Epithelial cell of proximal tubule (primary cell): ENCODE results near the gene STK38L. TPM values are rescaled to one million over a fixed set of nuclear protein-coding genes. Genes with fewer than 3 reads are reported as not detected.

ENCODE experiments used
- DNase-seq: peaks from one replicate; pipeline ENCODE4 v3.0.0-alpha.2; 2011; ENCODE audit warnings: low read depth
- H3K4me3 ChIP-seq: 2 replicates; pipeline ENCODE4 v1.5.1; 2011; ENCODE audit warnings: low read depth, mild to moderate bottlenecking, low read length
- total RNA-seq: library from RNA; depleted of rRNA; stranded (reverse); fragments of >200 nt; gene quantifications from 2 replicates; pipeline ENCODE4 v1.2.3, GENCODE V29; 2015
- TF ChIP-seq, protein P1 (sequence below): conservative IDR thresholded peaks from 2 replicates; pipeline ENCODE4 v1.5.1; 2012; ENCODE audit warnings: low read depth, mild to moderate bottlenecking, low read length

STK38L gene
- total RNA-seq, 1 donor from 2014 or later: 14.9 TPM

- TF ChIP-seq, protein P1, sequence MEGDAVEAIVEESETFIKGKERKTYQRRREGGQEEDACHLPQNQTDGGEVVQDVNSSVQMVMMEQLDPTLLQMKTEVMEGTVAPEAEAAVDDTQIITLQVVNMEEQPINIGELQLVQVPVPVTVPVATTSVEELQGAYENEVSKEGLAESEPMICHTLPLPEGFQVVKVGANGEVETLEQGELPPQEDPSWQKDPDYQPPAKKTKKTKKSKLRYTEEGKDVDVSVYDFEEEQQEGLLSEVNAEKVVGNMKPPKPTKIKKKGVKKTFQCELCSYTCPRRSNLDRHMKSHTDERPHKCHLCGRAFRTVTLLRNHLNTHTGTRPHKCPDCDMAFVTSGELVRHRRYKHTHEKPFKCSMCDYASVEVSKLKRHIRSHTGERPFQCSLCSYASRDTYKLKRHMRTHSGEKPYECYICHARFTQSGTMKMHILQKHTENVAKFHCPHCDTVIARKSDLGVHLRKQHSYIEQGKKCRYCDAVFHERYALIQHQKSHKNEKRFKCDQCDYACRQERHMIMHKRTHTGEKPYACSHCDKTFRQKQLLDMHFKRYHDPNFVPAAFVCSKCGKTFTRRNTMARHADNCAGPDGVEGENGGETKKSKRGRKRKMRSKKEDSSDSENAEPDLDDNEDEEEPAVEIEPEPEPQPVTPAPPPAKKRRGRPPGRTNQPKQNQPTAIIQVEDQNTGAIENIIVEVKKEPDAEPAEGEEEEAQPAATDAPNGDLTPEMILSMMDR: no peak
- no peak overlapping the region for H3K4me3 ChIP-seq
- DNase-seq: no peak
These were observed 111.9 kb downstream of the STK38L start for GRCh38 chr12:27355979-27356378.

- DNase-seq: no peak
- H3K4me3 ChIP-seq: no peak overlapping the region
- TF ChIP-seq, protein P1: no peak
These were observed 115.7 kb downstream of the STK38L start for GRCh38 chr12:27359578-27360340.

DNA sequence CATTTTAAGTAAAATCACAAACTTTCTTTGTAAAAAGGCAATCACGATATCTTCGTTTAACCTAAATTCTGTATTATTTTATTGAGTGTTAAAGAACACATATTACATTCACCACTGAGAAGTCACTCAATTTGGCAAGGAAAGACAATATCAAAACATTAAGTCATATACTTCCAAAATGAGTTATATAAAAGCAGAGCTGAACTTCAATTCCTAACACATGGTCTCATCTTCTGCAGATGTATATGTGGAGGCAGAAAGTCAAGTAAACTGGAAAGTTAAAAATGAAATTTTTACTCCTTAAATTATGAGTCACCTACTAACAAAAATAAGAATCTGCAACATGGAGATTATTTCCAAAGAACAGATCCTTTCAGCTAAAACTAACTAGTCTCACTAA lies 117.3 kb downstream of the STK38L start:
- DNase-seq: no peak
- TF ChIP-seq, protein P1: no peak
- H3K4me3 ChIP-seq: no peak overlapping the region

GRCh38 chr12:27366621-27367020 lies 122.5 kb downstream of the STK38L start:
- no peak overlapping the region for H3K4me3 ChIP-seq
- TF ChIP-seq, protein P1: no peak

DNA sequence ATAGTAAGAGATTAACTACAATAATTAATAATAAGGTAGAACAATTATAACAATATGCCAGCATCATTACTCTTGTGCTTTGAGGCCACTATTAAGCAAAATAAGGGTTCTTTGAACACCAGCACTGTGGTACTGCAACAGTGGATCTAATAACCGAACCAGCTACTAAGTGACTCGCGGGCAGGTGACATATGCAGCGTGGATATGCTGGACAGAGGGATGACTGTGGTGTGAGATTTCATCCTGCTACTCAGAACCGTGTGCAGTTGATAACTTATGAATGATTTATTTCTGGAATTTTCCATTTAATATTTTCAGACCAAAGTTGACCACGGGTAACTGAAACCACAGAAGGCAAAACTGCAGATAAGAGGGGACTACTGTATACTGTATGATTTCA lies 123.0 kb downstream of the STK38L start:
- no peak overlapping the region for H3K4me3 ChIP-seq
- TF ChIP-seq, protein P1: no peak
- DNase-seq: no peak

More at GRCh38 chr12:27366621-27367020, 122.5 kb downstream of the STK38L start:
- no peak for DNase-seq

Other genes starting within 250 kb of the STK38L start
- 48.1 and 56.9 TPM in 2 replicates for gene TM7SF3, start 229.9 kb upstream of the STK38L start, total RNA-seq
- 23.9 and 47.5 TPM in 2 replicates for gene MED21, start 221.7 kb upstream of the STK38L start, total RNA-seq
- gene C12orf71, start 161.7 kb upstream of the STK38L start, total RNA-seq: not detected in 2 replicates
- gene BMAL2, start 88.5 kb downstream of the STK38L start, total RNA-seq: 27.4 and 39.9 TPM in 2 replicates
- gene SMCO2, start 202.4 kb downstream of the STK38L start, total RNA-seq: not detected in 2 replicates